VCaP (cell line): ENCODE measurements around the gene EPB41L1.
"Not testable (repeated sequence)": the region's sequence is repeated elsewhere in the genome, so short reads cannot be mapped to it uniquely, and the experiment has no call there.

Source experiments
- H3K27ac ChIP-seq: fragments of 450-650 bp; 2 replicates; pipeline ENCODE4 v1.5.1; 2017
- CTCF ChIP-seq: fragments of 450-650 bp; conservative IDR thresholded peaks from 2 replicates; pipeline ENCODE4 v1.5.1; 2017; ENCODE audit warnings: mild to moderate bottlenecking, moderate library complexity

Gene EPB41L1

DNA sequence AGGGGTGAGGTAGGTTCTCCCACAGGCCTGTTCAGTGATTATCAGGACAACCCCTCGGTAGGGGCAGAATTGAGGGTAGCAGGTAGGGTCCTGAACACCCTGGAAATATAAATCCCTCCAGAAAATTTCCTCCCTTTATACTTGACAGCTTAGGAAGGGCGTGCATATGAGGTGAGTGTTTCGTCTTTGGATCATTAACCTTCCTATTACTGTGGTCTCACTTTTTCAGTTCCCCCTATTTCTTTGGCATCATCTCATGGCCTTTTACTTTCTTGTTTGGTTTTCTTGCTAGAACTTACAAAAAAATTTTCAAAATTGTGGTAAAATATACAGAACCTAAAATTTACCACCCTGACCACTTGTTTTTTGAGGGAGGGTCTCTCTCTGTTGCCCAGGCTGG lies 18.7 kb upstream of the EPB41L1 start:
- H3K27ac ChIP-seq = no peak overlapping the region
- TF ChIP-seq CTCF = no peak

DNA sequence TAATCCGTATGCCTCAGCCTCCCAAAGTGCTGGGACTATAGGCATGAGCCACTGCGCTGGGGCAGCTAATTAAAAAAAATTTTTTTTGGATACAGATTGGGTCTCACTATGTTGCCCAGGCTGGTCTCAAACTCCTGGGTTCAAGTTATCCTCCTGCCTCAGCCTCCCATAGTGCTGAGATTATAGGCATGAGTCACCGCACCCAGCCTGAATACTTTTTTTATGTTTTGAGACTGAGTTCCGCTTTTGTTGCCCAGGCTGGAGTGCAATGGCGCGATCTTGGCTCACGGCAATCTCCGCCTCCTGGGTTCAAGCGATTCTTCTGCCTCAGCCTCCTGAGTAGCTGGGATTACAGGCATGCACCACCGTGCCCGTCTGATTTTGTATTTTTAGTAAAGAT lies 17.2 kb upstream of the EPB41L1 start:
- H3K27ac ChIP-seq = not testable (repeated sequence)

DNA sequence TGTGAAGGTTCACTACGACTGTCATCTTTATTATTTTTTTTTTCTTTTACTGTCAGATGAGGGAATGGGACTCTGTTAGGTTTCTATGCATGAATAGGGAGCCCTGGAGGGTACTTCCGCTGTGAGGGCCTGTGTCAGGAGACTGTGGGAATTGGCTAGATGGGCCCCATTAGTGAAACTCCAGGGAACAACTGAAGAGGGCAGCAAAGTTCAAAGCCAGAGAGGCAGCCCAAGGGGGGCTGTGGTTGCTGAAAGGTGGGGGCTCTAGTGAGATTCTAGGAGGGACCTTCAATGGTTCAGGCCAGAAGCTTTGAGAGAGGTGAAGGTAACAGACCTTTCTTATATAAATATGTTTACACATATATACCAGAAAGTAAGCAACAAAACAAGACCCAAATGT lies 13.2 kb upstream of the EPB41L1 start:
- no peak overlapping the region for H3K27ac ChIP-seq
- no peak for TF ChIP-seq CTCF

GRCh38 chr20:36144336-36144735 lies 10.2 kb upstream of the EPB41L1 start:
- TF ChIP-seq CTCF = no peak
- no peak overlapping the region for H3K27ac ChIP-seq

GRCh38 chr20:36145877-36146707 lies 8.4 kb upstream of the EPB41L1 start:
- no peak overlapping the region for H3K27ac ChIP-seq
- TF ChIP-seq CTCF = no peak

GRCh38 chr20:36147690-36148089 lies 6.8 kb upstream of the EPB41L1 start:
- H3K27ac ChIP-seq = no peak overlapping the region
- no peak for TF ChIP-seq CTCF

DNA sequence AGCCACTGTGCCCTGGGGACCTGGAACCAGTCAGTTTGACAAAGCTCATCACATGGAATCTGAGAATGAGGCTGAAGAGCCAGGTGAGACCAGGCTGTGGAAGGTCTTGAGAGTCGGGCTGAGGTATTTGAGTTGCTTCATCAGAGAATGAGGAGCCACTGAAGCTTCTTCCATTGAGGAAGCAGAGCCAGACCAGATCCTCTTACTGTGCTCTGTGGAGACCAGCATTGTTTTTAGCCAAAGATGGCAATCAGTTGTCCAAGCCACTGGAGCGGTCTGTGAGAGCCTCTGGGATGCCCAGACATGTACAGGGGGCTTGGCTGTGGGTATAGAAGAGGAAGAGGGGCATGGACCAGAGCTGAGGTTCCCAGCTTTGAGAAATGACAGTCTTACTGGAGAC lies 6.1 kb upstream of the EPB41L1 start:
- no peak overlapping the region for H3K27ac ChIP-seq
- no peak for TF ChIP-seq CTCF

DNA sequence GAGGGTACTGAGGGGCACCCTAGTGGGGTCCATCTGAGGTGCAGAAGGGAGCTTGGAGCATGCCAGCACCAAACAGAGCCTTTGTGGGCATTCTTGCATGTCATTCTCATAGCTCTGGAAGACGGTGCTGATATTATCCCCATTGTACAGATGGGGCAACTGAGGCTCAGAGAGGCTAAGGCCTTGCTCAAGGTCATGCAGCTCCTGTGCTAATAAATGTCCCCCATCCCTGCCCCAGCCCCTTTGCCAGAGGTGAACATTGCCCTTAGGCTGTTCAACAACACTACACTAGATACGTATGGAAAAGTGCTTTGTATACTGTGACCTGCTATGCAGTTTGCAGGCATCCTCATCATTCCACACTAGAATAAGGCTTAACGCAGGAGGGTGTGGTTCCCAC lies 5.5 kb upstream of the EPB41L1 start:
- peak overlapping the region; percentile 23; the same call in 1 of the 2 replicates for H3K27ac ChIP-seq
- no peak for TF ChIP-seq CTCF
